HG03565 (cell line): Measurements from ENCODE around the gene SAMD14.
A peak's percentile ranks its signal among the peaks of the same experiment; 100 is the strongest.

ENCODE experiments used
- ATAC-seq: cut with Tn5 transposase; IDR thresholded peaks from one replicate; pipeline ENCODE4 v1.9.1; 2021; ENCODE audit warnings: mild to moderate bottlenecking, moderate library complexity; ENCODE audit not compliant: unreplicated experiment

Gene SAMD14

DNA sequence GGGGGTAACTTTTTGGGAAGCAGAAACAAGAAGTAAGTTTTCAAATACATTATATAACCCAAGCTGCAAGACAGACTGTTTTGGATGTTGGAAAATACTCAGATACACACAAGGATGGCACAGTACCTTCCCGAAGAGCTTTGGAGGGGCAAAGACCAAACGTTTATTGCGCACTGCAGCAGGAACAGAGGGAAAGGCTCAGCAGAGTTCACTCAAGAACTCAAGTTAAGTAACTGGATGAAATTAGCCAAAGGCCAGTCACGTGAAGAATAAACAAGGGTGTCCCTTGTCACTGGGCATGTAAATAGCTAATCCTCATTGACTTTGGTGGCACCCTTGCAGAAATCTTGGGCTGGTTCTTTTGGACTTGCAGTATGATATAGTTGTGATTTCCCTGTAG lies 32.0 kb downstream of the SAMD14 start:
- ATAC-seq: no peak

DNA sequence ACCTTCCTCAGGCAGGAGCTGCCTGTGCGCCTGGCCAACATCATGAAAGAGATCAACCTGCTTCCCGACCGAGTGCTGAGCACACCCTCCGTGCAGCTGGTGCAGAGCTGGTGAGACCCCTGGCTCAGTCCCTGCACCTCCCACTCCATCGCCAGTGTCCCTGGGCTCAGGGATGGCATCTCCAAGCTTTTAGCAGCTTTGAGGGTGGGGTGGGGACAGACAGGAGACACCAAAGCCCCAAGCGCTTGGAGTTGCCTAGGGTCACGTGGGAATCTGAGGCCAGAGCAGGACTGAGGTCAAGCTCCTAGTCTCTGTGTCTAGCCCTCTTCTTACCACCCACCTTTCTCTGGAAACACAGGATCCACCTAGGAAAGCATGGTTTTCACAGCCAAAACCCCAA lies 32.5 kb downstream of the SAMD14 start:
- ATAC-seq: no peak

DNA sequence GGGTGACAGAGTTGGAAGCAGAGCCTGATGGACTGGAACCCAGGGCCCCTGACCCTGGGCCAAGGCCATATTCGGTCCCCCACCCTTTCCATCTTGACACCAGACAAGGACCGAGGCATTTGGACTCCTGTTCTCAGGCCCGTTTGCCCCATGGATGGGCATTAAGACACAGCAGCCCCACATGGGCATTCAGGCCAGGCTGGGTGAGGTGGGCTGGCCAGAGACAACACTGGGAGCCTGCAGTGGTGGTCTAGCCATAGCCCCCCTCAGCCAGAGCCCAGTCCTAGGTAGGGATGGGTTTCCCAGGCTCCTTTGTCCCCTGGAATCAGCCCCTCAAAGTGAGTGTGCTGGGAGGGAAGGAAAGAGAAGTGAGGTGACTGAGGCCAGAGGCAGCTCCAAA lies 33.2 kb downstream of the SAMD14 start:
- ATAC-seq: no peak

DNA sequence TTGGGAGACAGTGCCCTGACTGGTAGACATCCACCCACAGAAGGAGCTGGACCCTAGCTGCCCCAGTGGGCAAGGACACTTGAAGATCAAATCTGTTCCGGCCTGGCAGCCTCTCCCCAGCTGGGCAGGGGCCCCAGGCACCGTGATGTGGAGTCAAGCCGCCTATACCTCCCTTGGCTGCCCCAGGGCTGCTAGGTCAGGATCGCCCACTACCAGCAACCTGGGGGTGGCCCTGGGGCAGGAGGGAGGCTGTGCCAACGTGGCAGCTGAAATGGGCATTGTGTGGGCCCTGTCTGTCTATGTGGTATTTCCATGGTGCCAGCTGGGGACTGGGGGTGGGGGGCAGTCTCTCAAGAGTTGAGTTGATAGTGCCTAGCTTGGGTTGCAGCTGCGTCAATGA lies 33.9 kb downstream of the SAMD14 start:
- no peak for ATAC-seq

DNA sequence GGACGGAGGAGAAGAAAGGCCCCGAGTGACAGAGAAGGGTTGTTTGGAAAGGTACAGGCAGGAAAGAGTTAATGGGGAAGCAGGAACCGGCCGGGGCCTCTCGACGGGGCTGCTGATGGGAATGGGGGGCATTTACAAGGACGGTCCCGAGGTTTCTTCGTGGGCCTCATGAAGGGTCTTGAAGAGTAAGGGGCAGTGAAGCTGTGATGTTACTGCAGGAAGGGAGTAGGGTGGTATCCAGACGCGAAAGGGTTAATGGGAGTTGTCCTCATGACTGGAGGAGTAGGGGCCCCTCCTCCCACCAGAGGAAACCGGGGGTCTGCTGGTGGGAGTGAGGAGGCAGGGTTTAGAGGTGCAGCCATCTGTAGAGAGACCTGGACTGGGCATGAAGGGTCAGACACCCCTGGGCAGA lies 34.3 kb downstream of the SAMD14 start:
- ATAC-seq: no peak

DNA sequence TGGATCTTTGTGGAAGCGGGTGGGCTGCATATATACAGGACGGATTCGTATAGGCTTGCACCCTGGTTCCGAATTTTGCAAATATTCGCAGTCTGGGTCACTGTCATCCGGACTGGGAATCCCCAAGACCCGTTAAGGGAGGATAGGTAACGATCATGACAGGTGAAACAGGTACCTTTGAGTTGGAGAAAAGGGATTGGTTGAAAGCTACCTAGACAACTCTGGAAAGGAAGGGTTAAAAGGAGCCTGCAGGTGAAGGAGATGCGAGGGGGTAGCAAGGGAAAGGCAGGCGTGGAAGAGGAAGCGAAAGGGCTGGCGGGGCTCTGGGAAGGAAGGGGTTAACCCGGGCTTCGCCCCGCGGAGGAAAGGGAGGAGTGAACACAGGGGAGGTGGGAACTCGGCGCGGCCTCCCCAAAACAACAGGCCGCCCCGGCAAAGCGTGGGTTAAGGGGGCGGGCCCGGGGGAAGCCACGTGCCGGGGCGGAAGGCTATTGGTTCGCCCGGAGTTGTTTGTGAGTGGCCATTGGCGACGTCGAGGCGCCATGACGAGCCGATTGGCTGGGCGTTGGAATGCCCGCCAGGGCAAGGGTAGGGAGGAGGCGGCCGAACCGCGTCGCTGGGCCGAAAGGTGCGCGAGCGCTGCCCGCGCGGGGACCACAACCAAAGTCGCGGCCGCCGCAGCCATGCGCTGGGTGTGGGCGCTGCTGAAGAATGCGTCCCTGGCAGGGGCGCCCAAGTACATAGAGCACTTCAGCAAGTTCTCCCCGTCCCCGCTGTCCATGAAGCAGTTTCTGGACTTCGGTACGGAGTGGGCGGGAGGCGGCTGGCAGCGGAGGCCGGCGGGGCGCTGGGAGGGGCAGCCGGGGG lies 35.0 kb downstream of the SAMD14 start, which contains the start of gene PDK2:
Gene PDK2, plus strand, starts transcription at position 599 of the 867 bp plus-strand sequence. Its CDS starts 85 bp downstream, at position 684.
- peak; percentile 92 for ATAC-seq

DNA sequence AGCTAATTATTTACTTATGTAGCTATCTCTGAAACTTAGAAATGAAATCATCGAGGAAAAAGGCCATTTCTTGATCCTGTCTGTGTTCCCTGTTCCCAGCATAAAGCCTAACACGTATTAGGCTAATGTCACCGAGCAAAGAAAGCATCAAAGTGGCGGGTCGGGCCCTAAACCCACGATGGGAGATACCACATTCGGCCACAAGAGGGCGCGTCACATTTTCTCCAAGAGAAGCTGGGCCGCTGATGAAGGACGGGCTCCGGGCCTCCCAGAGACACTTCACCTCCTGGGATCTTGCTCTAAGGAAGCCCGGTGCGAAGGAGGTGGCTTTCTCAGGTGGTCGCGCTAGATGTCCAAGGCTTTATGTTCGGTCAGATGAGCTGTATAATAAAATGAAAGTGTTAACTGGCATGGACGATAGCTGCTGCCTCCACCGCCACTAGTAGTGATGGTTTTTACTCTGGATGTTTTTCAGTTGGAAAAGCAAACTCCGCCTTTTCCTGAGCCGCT lies 35.7 kb downstream of the SAMD14 start:
- ATAC-seq: no peak

DNA sequence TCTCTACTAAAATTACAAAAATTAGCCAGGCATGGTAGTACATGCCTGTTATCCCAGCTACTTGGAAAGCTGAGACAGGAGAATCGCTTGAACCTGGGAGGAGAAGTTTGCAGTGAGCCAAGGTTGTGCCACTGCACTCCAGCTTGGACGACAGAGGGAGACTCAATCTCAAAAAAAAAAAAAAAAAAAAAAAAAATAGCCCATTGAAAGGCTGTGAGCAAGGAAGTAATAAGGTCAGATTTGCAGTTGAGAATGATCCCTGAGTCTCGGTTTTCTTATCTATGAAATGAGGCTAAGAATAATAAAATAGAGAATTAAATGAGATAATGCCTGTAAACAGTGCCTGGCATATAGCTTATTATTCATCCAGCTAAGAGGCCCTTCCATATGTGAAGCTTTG lies 36.2 kb downstream of the SAMD14 start:
- ATAC-seq: no peak

DNA sequence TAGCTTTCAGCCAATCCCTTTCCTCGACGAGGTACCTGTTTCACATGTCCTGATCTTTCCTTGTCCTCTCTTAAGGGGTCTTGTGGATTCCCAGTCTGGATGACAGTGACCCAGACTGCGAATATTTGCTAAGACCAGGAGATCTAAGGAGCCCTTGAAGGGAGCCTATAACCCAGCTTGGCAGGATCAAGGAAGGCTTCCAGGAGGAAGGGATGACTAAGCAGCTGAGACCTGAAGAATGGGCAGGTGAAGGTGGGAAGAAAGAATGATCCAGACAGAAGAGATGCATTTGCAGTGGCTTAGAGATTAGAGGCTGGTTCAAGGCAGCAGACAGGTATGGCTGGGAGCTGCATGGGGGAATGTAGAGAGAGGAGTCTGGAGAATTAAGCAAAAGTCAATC lies 36.7 kb downstream of the SAMD14 start:
- ATAC-seq: no peak

DNA sequence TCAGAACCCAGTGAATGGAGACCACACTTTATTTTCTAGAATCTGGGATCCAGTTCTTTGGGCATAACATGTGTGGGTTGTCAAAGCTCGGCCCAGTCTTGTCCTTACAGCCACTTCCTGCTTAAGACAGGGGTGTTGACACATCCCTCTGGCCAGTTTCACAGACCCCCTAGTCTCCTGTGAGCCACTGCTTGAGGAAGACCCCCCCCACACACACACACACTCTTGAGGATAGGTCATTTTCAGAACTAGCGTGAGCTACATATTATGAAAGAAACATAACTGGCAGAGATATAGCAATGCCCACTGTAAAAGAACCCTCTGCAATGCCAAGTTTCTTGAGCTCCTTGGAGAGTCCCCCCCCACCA lies 38.1 kb downstream of the SAMD14 start:
- no peak for ATAC-seq

DNA sequence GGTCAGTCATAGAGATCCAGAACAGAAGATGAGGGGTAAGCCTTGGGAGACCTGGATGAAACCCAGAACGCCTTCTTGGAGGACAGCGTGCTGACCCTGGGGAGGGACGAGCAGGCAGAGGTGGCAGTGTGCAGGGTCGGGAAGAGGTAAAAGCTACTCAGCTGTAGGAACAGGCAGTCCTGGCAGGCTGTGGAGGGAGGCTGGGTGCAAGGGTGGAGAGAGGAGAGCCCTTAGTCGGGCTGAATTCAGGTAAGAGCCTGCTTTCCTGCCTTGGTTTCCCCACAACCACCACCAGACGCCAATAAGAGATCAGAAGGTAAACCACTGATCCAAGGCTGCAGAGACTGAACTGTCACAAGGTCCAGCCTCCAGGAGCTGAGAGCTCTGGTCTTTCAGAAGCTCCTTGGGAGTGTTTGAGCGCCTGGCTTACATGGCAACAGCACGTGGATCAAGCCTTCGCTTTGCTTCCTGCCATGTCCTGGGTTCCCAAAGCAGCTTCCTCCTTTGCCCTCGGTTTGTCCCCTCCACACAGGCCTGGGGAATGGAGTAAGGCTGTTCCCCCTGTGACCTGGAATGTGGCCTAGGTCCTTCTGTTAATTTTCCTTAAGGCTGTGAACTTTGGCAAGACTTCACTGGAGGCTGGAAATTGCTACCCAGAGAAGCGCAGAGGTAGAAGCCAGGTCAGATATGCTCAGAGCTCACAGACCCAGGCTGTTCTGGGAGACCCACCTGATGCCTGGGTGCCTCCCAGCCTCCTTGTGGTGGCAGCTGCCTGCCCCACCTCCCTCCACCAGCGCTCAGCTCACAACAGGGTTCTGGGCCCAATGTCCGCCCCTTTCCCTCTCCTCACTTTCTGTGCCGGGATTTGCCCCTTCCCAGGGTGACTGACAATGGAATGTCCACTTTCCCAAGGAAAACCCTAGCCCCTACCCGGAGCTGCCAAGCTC lies 38.7 kb downstream of the SAMD14 start:
- ATAC-seq: no peak

DNA sequence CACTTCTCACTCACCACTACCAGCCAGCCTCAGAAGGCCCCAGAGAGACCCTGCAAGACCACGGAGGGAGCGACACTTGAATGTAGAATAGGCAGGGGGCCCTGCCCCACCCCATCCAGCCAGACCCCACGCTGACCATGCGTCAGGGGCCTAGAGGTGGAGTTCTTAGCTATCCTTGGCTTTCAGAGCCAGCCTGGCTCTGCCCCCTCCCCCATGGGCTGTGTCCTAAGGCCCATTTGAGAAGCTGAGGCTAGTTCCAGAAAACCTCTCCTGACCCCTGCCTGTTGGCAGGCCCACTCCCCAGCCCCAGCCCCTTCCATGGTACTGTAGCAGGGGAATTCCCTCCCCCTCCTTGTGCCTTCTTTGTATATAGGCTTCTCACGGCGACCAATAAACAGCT lies 39.9 kb downstream of the SAMD14 start:
- no peak for ATAC-seq

DNA sequence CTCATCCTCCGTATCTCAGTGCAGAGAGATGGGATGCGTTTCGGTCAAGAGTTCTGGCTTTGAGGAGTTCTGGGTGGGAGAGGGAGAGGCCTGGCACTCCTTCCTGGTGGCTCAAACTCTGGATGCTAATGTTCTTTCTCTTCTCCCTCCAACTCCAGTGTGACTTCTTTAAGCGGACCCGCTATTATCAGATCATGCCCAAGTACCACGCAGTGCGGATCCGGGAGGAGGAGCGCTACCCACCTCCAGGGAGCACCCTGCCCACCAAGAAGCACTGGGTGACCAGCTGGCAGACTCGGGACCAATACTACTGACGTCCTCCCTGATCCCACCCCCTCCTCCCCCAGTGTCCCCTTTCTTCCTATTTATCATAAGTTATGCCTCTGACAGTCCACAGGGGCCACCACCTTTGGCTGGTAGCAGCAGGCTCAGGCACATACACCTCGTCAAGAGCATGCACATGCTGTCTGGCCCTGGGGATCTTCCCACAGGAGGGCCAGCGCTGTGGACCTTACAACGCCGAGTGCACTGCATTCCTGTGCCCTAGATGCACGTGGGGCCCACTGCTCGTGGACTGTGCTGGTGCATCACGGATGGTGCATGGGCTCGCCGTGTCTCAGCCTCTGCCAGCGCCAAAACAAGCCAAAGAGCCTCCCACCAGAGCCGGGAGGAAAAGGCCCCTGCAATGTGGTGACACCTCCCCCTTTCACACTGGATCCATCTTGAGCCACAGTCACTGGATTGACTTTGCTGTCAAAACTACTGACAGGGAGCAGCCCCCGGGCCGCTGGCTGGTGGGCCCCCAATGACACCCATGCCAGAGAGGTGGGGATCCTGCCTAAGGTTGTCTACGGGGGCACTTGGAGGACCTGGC lies 40.8 kb downstream of the SAMD14 start:
- ATAC-seq: no peak

DNA sequence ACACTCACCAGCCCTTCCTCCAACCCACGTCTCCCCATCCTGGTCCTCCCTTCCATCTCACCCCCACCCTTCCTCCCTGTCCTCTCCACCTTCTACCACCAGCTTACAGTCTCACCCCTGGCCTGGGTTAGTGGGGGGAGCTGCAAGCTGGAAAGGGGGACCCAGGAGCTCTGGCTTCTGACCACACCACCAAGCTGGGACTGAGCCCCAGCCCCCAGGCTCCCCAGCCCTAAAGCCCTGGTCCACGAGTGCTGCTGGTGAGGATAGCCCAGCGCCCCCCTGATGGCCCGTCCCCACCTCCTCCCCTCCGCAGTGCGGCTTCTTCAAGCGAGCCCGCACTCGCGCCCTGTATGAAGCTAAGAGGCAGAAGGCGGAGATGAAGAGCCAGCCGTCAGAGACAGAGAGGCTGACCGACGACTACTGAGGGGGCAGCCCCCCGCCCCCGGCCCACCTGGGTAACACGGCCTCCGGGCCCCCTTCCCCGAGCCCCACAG lies 42.0 kb downstream of the SAMD14 start:
- ATAC-seq: no peak

DNA sequence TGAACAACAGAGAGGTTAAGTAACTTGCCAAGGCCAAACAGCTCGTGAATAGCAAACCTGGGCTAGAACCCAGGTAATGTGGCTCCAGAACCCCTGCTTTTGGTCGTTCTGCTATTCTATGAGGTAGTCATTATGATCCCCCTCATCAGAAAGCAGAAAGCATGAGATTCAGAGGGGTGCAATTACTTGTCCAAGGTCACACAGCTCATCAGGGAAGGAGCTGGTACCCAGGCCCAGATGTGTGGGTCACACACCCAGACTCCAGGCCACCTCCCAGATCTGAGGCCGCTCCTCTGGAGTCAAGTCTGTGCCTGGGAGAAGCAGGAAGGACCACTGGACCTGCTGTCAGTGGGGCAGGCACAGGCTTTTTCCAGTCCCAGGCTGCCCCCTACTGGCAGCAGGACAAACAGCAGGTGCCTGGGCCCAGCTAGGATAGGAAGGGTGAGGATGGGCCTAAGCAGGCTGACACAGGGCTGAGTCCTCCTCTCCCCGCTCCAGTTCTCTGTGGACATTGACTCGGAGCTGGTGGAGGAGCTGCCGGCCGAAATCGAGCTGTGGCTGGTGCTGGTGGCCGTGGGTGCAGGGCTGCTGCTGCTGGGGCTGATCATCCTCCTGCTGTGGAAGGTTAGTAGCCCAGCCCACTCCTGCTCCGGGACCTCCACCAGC lies 42.6 kb downstream of the SAMD14 start:
- no peak for ATAC-seq

DNA sequence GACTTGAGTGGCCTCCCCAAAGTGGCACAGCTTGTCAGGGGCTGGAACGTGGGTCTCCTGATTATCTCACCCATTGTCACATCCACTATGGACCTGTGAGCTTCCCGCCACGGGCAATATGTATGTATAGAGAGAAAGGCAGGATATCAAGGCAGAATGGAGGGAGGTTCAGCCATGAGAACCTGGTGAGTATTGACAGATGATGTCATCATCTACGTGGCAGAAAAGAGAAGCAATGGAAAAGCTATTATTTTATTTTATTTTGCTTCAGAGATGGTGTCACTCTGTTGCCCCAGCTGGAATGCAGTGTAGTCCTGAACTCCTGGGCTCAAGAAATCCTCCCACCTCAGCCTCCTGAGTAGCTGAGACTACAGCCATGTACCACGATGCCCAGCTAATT lies 48.2 kb downstream of the SAMD14 start:
- ATAC-seq: no peak

DNA sequence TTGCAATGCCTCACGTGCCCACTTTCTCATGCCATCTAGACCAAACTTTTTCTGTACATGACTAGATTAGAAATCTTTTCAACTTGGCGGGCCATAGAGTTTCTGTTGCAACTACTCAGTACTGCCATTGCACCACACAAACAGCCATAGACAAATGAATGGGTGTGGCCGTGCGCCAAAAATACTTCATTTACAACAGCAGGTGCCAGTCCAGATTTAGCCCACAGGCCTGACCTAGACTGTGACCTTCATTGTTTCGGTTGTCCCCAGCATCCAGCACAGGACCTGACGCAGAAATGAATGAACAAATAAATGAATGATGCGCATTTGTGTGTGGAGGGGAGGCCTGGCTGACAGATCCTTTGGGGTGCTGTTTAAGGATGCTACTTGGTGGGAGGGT lies 49.1 kb downstream of the SAMD14 start:
- no peak for ATAC-seq

DNA sequence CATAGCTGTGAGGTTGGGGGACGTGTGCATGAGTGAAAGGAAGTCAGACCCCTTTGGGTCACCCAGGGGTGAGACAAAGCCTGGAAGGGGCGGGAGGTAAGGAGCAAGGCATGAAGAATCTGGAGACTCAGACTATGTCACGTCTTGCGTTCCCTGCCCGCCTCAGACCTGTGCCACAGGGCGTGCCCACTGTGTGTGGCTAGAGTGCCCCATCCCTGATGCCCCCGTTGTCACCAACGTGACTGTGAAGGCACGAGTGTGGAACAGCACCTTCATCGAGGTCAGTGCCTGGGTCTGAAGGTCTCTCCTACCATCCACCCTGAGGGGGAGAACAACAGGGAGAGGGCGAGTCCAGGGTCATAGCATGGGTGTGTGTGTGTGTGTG lies 49.9 kb downstream of the SAMD14 start:
- ATAC-seq: no peak

DNA sequence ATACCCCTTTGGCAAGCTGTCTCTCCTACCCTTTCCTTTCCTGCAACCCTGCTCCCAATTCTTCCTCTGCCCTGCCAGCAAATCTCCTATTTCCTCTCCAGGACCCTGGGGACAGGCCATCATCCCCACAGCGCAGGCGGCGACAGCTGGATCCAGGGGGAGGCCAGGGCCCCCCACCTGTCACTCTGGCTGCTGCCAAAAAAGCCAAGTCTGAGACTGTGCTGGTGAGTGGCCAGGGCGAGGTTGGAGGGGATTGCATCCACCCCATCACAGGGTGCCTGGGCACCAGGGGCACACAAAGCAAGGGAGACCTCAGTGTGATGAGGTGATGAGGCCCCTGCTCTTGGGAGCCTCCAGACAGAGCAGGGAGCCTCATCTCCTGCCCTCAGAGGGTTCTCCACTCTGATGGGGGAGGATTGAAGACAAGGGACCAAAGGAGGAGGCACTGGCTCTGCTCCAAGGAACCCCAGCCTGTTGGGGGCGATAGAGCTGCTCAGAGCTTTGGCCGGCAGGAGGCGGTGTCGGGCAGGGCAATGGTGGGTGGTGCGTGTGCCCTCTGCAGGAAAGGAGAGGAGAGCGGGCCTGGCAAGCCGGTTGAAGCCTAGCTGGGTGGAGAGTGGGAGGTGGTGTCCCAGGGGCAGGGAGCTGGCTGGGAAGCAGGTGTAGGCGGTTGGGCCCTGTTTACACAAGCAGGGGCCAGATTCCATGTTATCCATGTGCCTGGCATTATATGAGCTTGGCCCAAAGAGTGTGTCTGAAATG lies 50.4 kb downstream of the SAMD14 start:
- ATAC-seq: no peak
